Measurements from ENCODE around the gene ENSA.

The ENSA gene

GRCh38 chr1:150619576-150620509, 9.6 kb downstream of the ENSA start:
- H3F3A ChIP-seq (ENCODE audit: insufficient read depth, low read length) = peaks cover 21% of the 10 kb centered on the region
- TF ChIP-seq CTCF (IDR thresholded peaks at IDR 0.05; ENCODE audit: low read length) = peak; percentile 20; the same call in 1 of the 2 replicates
- no peak for TF ChIP-seq EZH2phosphoT487 (IDR thresholded peaks at IDR 0.05; ENCODE audit: low read length)
- no peak for TF ChIP-seq EZH2 (optimal IDR thresholded peaks at IDR 0.05; ENCODE audit: low read depth, low read length)
- no peaks in the 10 kb centered on the region for H3K9me2 ChIP-seq (replicated peaks; ENCODE audit: insufficient read depth, low read length)
- H2AFZ ChIP-seq (ENCODE audit: low read length) = no peak overlapping the region
- H3K27me3 ChIP-seq (replicated peaks; ENCODE audit: insufficient read depth, low read length) = no peaks in the 10 kb centered on the region
- 0 out of 2 replicates have a peak, but pooled peaks cover 9% of the 10 kb centered on the region for H3K4me1 ChIP-seq (ENCODE audit: low read length)
- H3K4me2 ChIP-seq (ENCODE audit: low read depth, low read length) = no peak overlapping the region
- H3K27ac ChIP-seq (ENCODE audit: low read length) = no peak overlapping the region
- no peak overlapping the region for H3K4me3 ChIP-seq (ENCODE audit: low read length)
- H3K79me2 ChIP-seq (ENCODE audit: low read length) = peaks cover 33% of the 10 kb centered on the region; the same call in 1 of the 2 replicates
- no peak for DNase-seq
- no peaks in the 10 kb centered on the region for H3K9me3 ChIP-seq (replicated peaks; ENCODE audit: insufficient read depth, low read length)
- peaks cover 18% of the 10 kb centered on the region; the same call in 1 of the 2 replicates for H3K36me3 ChIP-seq (replicated peaks; ENCODE audit: insufficient read depth, low read length)
- H4K20me1 ChIP-seq (ENCODE audit: insufficient read depth, low read length) = no peaks in the 10 kb centered on the region
- H3K9ac ChIP-seq (ENCODE audit: low read length) = no peak overlapping the region

- no peak for DNase-seq
- H2AFZ ChIP-seq (ENCODE audit: low read length) = no peak overlapping the region
- H3K4me1 ChIP-seq (ENCODE audit: low read length) = peaks cover 40% of the 10 kb centered on the region
- no peaks in the 10 kb centered on the region for H3K9me2 ChIP-seq (replicated peaks; ENCODE audit: insufficient read depth, low read length)
- no peaks in the 10 kb centered on the region for H3K27me3 ChIP-seq (replicated peaks; ENCODE audit: insufficient read depth, low read length)
- no peaks in the 10 kb centered on the region for H4K20me1 ChIP-seq (ENCODE audit: insufficient read depth, low read length)
- no peak overlapping the region for H3K4me3 ChIP-seq (ENCODE audit: low read length)
- peaks cover 46% of the 10 kb centered on the region for H3F3A ChIP-seq (ENCODE audit: insufficient read depth, low read length)
- H3K27ac ChIP-seq (ENCODE audit: low read length) = peak overlapping the region; percentile 2; the same call in 1 of the 2 replicates
- H3K9ac ChIP-seq (ENCODE audit: low read length) = no peak overlapping the region
- TF ChIP-seq EZH2 (optimal IDR thresholded peaks at IDR 0.05; ENCODE audit: low read depth, low read length) = no peak
- peaks cover 19% of the 10 kb centered on the region for H3K79me2 ChIP-seq (ENCODE audit: low read length)
- no peak overlapping the region for H3K4me2 ChIP-seq (ENCODE audit: low read depth, low read length)
- H3K9me3 ChIP-seq (replicated peaks; ENCODE audit: insufficient read depth, low read length) = no peaks in the 10 kb centered on the region
- peaks cover 7% of the 10 kb centered on the region; the same call in 1 of the 2 replicates for H3K36me3 ChIP-seq (replicated peaks; ENCODE audit: insufficient read depth, low read length)
Measured at GRCh38 chr1:150615346-150616201, 13.8 kb downstream of the ENSA start.

- Histone ChIP-seq H3K27ac (ENCODE audit: low read length) (peak overlapping the region; percentile 91), H3K27me3 (replicated peaks; ENCODE audit: insufficient read depth, low read length) (no peaks in the 10 kb centered on the region), H3K4me2 (ENCODE audit: low read depth, low read length) (peak overlapping the region; percentile 55), H3F3A (ENCODE audit: insufficient read depth, low read length) (peaks cover 46% of the 10 kb centered on the region), H3K79me2 (ENCODE audit: low read length) (peaks cover 12% of the 10 kb centered on the region), H3K9me3 (replicated peaks; ENCODE audit: insufficient read depth, low read length) (no peaks in the 10 kb centered on the region), H3K9me2 (replicated peaks; ENCODE audit: insufficient read depth, low read length) (no peaks in the 10 kb centered on the region), H2AFZ (ENCODE audit: low read length) (no peak overlapping the region), H4K20me1 (ENCODE audit: insufficient read depth, low read length) (no peaks in the 10 kb centered on the region), H3K4me1 (ENCODE audit: low read length) (peaks cover 40% of the 10 kb centered on the region), H3K36me3 (replicated peaks; ENCODE audit: insufficient read depth, low read length) (no peaks in the 10 kb centered on the region; the same call in 1 of the 2 replicates), H3K9ac (ENCODE audit: low read length) (peak overlapping the region; percentile 68), H3K4me3 (ENCODE audit: low read length) (peak overlapping the region; percentile 8; the same call in 1 of the 2 replicates)
- TF ChIP-seq EZH2 (optimal IDR thresholded peaks at IDR 0.05; ENCODE audit: low read depth, low read length) (no peak), CTCF (IDR thresholded peaks at IDR 0.05; ENCODE audit: low read length) (no peak), EZH2phosphoT487 (IDR thresholded peaks at IDR 0.05; ENCODE audit: low read length) (no peak)
- peak; percentile 70 for DNase-seq
Measured at GRCh38 chr1:150613061-150613920, 16.1 kb downstream of the ENSA start.

Measured in MM.1S (cell line).